MM.1S (cell line): ENCODE data around the gene TPRG1.

ENCODE experiments used
- DNase-seq: peaks from one replicate; pipeline ENCODE4 v3.0.0-alpha.2; 2015
- H2AFZ ChIP-seq: fragments of 300-600 bp; sonication (generic); 2 replicates; pipeline ENCODE4 v1.6.0; 2016; ENCODE audit warnings: antibody characterized with exemption, low read length
- H3F3A ChIP-seq: fragments of 300-600 bp; sonication (generic); 2 replicates; pipeline ENCODE4 v1.6.1; 2016; ENCODE audit warnings: mild to moderate bottlenecking, antibody characterized with exemption, low read length, moderate library complexity, mixed read lengths; ENCODE audit not compliant: insufficient read depth
- H3K27ac ChIP-seq: fragments of 300-600 bp; sonication (generic); 2 replicates; pipeline ENCODE4 v1.5.1; 2016; ENCODE audit warnings: mild to moderate bottlenecking, low read length
- H3K27me3 ChIP-seq: fragments of 300-600 bp; sonication (generic); replicated peaks from 2 replicates; pipeline ENCODE4 v1.6.0; 2016; ENCODE audit warnings: low read length; ENCODE audit not compliant: insufficient read depth
- H3K36me3 ChIP-seq: fragments of 300-600 bp; sonication (generic); replicated peaks from 2 replicates; pipeline ENCODE4 v1.6.1; 2016; ENCODE audit warnings: mild to moderate bottlenecking, low read length, mixed read lengths; ENCODE audit not compliant: insufficient read depth
- H3K4me1 ChIP-seq: fragments of 300-600 bp; sonication (generic); 2 replicates; pipeline ENCODE4 v1.6.1; 2016; ENCODE audit warnings: low read length, mixed read lengths
- H3K4me2 ChIP-seq: fragments of 300-600 bp; sonication (generic); 2 replicates; pipeline ENCODE4 v1.6.0; 2016; ENCODE audit warnings: low read depth, low read length
- H3K4me3 ChIP-seq: fragments of 300-600 bp; sonication (generic); 2 replicates; pipeline ENCODE4 v1.5.1; 2016; ENCODE audit warnings: low read length, mixed read lengths
- H3K79me2 ChIP-seq: fragments of 300-600 bp; sonication (generic); 2 replicates; pipeline ENCODE4 v1.6.1; 2016; ENCODE audit warnings: mixed run types, low read length, mixed read lengths
- H3K9ac ChIP-seq: fragments of 300-600 bp; sonication (generic); 2 replicates; pipeline ENCODE4 v1.6.1; 2016; ENCODE audit warnings: low read length, mixed read lengths
- H3K9me2 ChIP-seq: fragments of 300-600 bp; sonication (generic); replicated peaks from 2 replicates; pipeline ENCODE4 v1.6.1; 2016; ENCODE audit warnings: mild to moderate bottlenecking, low read length, mixed read lengths; ENCODE audit not compliant: insufficient read depth
- H3K9me3 ChIP-seq: fragments of 300-600 bp; sonication (generic); replicated peaks from 2 replicates; pipeline ENCODE4 v1.6.1; 2016; ENCODE audit warnings: mild to moderate bottlenecking, low read length, mixed read lengths; ENCODE audit not compliant: insufficient read depth
- H4K20me1 ChIP-seq: fragments of 300-600 bp; sonication (generic); 2 replicates; pipeline ENCODE4 v1.6.1; 2016; ENCODE audit warnings: mild to moderate bottlenecking, low read length, moderate library complexity, mixed read lengths; ENCODE audit not compliant: insufficient read depth
- CTCF ChIP-seq: fragments of 300-600 bp; sonication (generic); IDR thresholded peaks from 2 replicates; pipeline ENCODE4 v1.5.1; 2016; ENCODE audit warnings: antibody characterized with exemption, low read length, mixed read lengths
- EZH2 ChIP-seq: fragments of 300-600 bp; sonication (generic); optimal IDR thresholded peaks from 2 replicates; pipeline ENCODE3; 2017; ENCODE audit warnings: low read depth, mild to moderate bottlenecking, antibody characterized with exemption, low read length, mixed read lengths
- EZH2phosphoT487 ChIP-seq: fragments of 300-600 bp; sonication (generic); IDR thresholded peaks from 2 replicates; pipeline ENCODE4 v1.6.1; 2018; ENCODE audit warnings: antibody characterized with exemption, low read length

TPRG1 gene

GRCh38 chr3:189337673-189338091 lies 165.9 kb downstream of the TPRG1 start:
- no peak for TF ChIP-seq EZH2phosphoT487
- no peak for TF ChIP-seq EZH2
- no peak for TF ChIP-seq CTCF
- no peaks in the 10 kb centered on the region for H3K4me1 ChIP-seq
- DNase-seq: no peak
- H3K9me3 ChIP-seq: no peaks in the 10 kb centered on the region
- H3K4me3 ChIP-seq: no peak overlapping the region
- H3F3A ChIP-seq: no peaks in the 10 kb centered on the region
- H3K9ac ChIP-seq: no peak overlapping the region
- H3K4me2 ChIP-seq: no peak overlapping the region
- no peaks in the 10 kb centered on the region for H3K36me3 ChIP-seq
- H4K20me1 ChIP-seq: no peaks in the 10 kb centered on the region
- no peaks in the 10 kb centered on the region for H3K9me2 ChIP-seq
- no peak overlapping the region for H2AFZ ChIP-seq
- H3K27me3 ChIP-seq: no peaks in the 10 kb centered on the region
- H3K27ac ChIP-seq: no peak overlapping the region
- H3K79me2 ChIP-seq: no peaks in the 10 kb centered on the region

GRCh38 chr3:189338366-189338765 lies 166.6 kb downstream of the TPRG1 start:
- Histone ChIP-seq H3K4me3 (no peak overlapping the region), H4K20me1 (no peaks in the 10 kb centered on the region), H3K9me2 (no peaks in the 10 kb centered on the region), H3K27me3 (no peaks in the 10 kb centered on the region), H3K4me2 (no peak overlapping the region), H3K36me3 (no peaks in the 10 kb centered on the region), H3K79me2 (no peaks in the 10 kb centered on the region), H3K9ac (no peak overlapping the region), H3F3A (no peaks in the 10 kb centered on the region), H3K4me1 (no peaks in the 10 kb centered on the region), H3K9me3 (no peaks in the 10 kb centered on the region), H3K27ac (no peak overlapping the region), H2AFZ (no peak overlapping the region)
- TF ChIP-seq EZH2phosphoT487 (no peak), EZH2 (no peak), CTCF (no peak)
- DNase-seq: no peak

- no peaks in the 10 kb centered on the region for H3K27me3 ChIP-seq
- no peaks in the 10 kb centered on the region for H3K36me3 ChIP-seq
- no peak for DNase-seq
- H2AFZ ChIP-seq: no peak overlapping the region
- no peak overlapping the region for H3K9ac ChIP-seq
- H3K79me2 ChIP-seq: no peaks in the 10 kb centered on the region
- H3K27ac ChIP-seq: no peak overlapping the region
- no peaks in the 10 kb centered on the region for H4K20me1 ChIP-seq
- no peak overlapping the region for H3K4me3 ChIP-seq
- TF ChIP-seq EZH2phosphoT487 (no peak), CTCF (no peak), EZH2 (no peak)
- H3K4me2 ChIP-seq: no peak overlapping the region
- H3K4me1 ChIP-seq: no peaks in the 10 kb centered on the region
- H3K9me3 ChIP-seq: no peaks in the 10 kb centered on the region
- H3F3A ChIP-seq: no peaks in the 10 kb centered on the region
- H3K9me2 ChIP-seq: no peaks in the 10 kb centered on the region
Observed at GRCh38 chr3:189339996-189340395, 168.2 kb downstream of the TPRG1 start.
